ENCODE data around the gene FTCD. TPM values are rescaled to one million over a fixed set of nuclear protein-coding genes. Genes with fewer than 3 reads are reported as not detected.
A peak's percentile ranks its signal among the peaks of the same experiment; 100 is the strongest.

The FTCD gene
- total RNA-seq, 1 experiment from 2014 or later, result 6.7 TPM

DNA sequence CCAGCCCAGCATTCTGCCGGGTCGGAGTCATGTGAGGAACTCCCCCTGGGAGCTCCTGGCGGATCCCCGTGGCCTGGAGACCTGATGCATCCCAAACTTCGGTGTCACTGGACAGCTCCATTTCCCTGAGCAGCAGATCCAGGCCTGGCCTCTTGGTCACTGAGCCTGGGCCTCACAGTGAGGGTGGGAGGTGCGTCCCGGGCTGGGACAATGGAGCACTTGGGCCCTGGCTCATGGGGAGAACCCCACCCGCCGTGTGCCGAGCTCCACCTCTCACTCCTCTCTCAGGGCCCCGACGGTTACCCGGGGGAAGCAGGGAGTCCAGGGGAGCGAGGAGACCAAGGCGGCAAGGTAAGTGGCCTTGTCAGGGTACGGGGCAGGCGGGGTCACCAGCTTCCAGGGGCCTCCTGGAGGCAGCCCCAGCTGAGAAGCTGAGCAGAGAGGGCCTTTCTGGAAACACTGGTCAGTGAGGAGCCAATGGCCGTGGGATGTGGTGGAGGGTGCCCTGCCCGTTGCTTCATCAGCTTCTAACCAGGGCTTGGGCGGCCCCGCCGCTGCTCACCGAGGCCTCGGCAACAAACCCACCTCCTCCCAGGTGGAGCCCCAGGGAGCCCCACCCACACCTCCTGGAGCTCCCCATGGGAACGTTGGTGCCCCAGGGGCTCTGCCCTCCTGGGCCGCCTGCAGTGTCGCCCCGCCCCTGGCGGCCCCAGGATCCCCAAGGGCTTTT is 37.6 kb downstream of the FTCD start:
- Histone ChIP-seq H3K79me2 (ENCODE audit: insufficient read depth, low read length) (no peaks in the 10 kb centered on the region), H3K4me1 (ENCODE audit: insufficient read depth, low read length) (no peaks in the 10 kb centered on the region), H4K5ac (ENCODE audit: insufficient read length, low read depth, low read length) (no peak overlapping the region), H3K27me3 (ENCODE audit: insufficient read depth, low read length) (no peaks in the 10 kb centered on the region), H4K8ac (replicated peaks; ENCODE audit: insufficient read length, low read depth, low read length) (no peak overlapping the region), H2BK15ac (ENCODE audit: low read depth, low read length) (no peak overlapping the region), H3K23me2 (ENCODE audit: insufficient read length, low read depth, low read length, poor library complexity, severe bottlenecking) (no peaks in the 10 kb centered on the region), H3K4me2 (ENCODE audit: insufficient read depth, insufficient read length, low read length) (no peak overlapping the region), H2BK120ac (ENCODE audit: low read depth, low read length, poor library complexity, severe bottlenecking) (no peak overlapping the region), H3K14ac (ENCODE audit: insufficient read depth, low read length) (no peak overlapping the region), H2BK12ac (ENCODE audit: insufficient read length, low read depth, low read length) (no peak overlapping the region), H2BK20ac (ENCODE audit: low read depth, low read length, poor library complexity, severe bottlenecking) (no peak overlapping the region), H3K27ac (ENCODE audit: insufficient read length, low read depth, low read length) (no peak overlapping the region), H3K23ac (ENCODE audit: insufficient read length, low read depth, low read length) (no peak overlapping the region), H3K56ac (ENCODE audit: insufficient read length, low read depth, low read length) (no peak overlapping the region), H2AFZ (ENCODE audit: low read length) (no peak overlapping the region), H3K18ac (ENCODE audit: insufficient read length, low read depth, low read length) (no peak overlapping the region), H4K20me1 (ENCODE audit: control insufficient read depth, insufficient read depth, insufficient read length) (no peaks in the 10 kb centered on the region), H2AK5ac (ENCODE audit: insufficient read length, low read length) (no peak overlapping the region), H2BK5ac (ENCODE audit: insufficient read length, low read length) (no peak overlapping the region), H3K9ac (ENCODE audit: extremely low read depth, insufficient read length, low read length) (no peak overlapping the region), H3K9me3 (ENCODE audit: control insufficient read depth, low read depth, low read length) (no peaks in the 10 kb centered on the region), H3T11ph (ENCODE audit: low read length) (no peak overlapping the region), H3K79me1 (ENCODE audit: insufficient read depth, low read depth, low read length, poor library complexity, severe bottlenecking) (no peaks in the 10 kb centered on the region), H4K91ac (ENCODE audit: insufficient read length, low read depth, low read length) (no peak overlapping the region), H3K4ac (ENCODE audit: low read depth, low read length) (no peak overlapping the region)
- peak; percentile 14 for DNase-seq
- no peak overlapping the region for H3K27ac Mint-ChIP-seq
- no peak overlapping the region for H3K4me3 Mint-ChIP-seq
- no CpG with 5 or more reads among the region's 29 CpGs for WGBS (ENCODE audit: extremely low coverage, insufficient read length, low lambda C conversion rate)
- H3K36me3 Mint-ChIP-seq (ENCODE audit: insufficient read depth in 1 of 3, low read depth in 3 of 3), result peaks cover 25 to 62% (median 32%) of the 10 kb centered on the region in 3 experiments
- no peak for TF ChIP-seq CTCF (conservative IDR thresholded peaks at IDR 0.05)
- peaks cover 0 to 8% of the 10 kb centered on the region in 2 experiments; a peak in 2 of 5 replicates for H3K9me3 Mint-ChIP-seq
- no peaks in the 10 kb centered on the region for H3K4me1 Mint-ChIP-seq
- H3K27me3 Mint-ChIP-seq (ENCODE audit: low read depth), result no peaks in the 10 kb centered on the region
